Measurements from ENCODE around the gene SDHAF2. TPM values are rescaled to one million over a fixed set of nuclear protein-coding genes. Genes with fewer than 3 reads are reported as not detected.
A peak's percentile ranks its signal among the peaks of the same experiment; 100 is the strongest.

The SDHAF2 gene
- total and polyA plus RNA-seq, 11 donors = 25.7 to 124 (median 34.5) TPM

DNA sequence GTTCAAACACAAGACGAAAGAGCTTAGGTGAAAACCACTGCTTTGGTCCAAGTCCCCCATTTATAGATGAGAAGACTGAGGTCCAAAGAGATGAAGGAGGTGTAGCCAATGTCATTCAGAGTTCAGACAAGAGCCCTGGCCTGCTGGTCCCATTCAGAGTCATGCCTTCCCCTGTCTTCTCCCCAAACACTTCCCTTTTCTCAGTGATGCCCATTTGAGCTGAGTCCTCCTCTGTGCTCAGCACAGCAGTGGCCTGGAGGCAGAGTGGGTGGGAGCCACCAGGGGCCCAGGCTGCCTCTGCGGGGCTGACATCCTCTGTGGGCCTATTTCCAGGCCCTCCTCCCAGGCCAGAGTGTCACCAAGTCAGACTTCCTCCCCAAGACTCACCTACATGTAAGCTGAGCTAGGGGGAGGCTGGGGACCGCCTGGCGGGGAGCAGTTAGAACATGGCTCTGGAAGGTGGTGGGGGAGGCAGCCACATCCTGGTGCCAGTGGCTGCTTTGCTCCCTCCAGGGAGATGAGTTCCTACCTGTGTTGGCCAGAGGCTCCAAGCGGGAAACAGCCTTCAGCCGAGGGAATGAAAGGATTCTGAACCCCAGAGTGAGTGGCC, 56.2 kb downstream of the SDHAF2 start:
- intact Hi-C loops (cut with DNase I) = loop anchor here in 2 of 10 donors (10.0 kb wide), 2 partner anchors 89 to 249 kb away; no protein-coding TSS in a partner anchor
- Histone ChIP-seq H3K4me1 (peaks cover 0 to 38% (median 20%) of the 10 kb centered on the region in 12 donors), H3K27ac (no peak overlapping the region), H3K27me3 (no peaks in the 10 kb centered on the region), H3K4me3 (no peak overlapping the region), H3K9me3 (no peaks in the 10 kb centered on the region), H3K36me3 (no peaks in the 10 kb centered on the region)
- DNase-seq (no peak), ATAC-seq (no peak)
- 85 to 89% (median 86%) methylated on average over 6 of the region's 6 CpGs for WGBS, 4 donors
- TF ChIP-seq, protein P1, sequence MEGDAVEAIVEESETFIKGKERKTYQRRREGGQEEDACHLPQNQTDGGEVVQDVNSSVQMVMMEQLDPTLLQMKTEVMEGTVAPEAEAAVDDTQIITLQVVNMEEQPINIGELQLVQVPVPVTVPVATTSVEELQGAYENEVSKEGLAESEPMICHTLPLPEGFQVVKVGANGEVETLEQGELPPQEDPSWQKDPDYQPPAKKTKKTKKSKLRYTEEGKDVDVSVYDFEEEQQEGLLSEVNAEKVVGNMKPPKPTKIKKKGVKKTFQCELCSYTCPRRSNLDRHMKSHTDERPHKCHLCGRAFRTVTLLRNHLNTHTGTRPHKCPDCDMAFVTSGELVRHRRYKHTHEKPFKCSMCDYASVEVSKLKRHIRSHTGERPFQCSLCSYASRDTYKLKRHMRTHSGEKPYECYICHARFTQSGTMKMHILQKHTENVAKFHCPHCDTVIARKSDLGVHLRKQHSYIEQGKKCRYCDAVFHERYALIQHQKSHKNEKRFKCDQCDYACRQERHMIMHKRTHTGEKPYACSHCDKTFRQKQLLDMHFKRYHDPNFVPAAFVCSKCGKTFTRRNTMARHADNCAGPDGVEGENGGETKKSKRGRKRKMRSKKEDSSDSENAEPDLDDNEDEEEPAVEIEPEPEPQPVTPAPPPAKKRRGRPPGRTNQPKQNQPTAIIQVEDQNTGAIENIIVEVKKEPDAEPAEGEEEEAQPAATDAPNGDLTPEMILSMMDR (IDR thresholded peaks at IDR 0.05) = no peak
- TF ChIP-seq POLR2A (IDR thresholded peaks at IDR 0.05) = no peak

GRCh38 chr11:61486779-61487178, 56.9 kb downstream of the SDHAF2 start:
- H3K4me3 ChIP-seq = no peak overlapping the region
- intact Hi-C loops (cut with DNase I) = loop anchor here in 2 of 10 donors (10.0 kb wide), 2 partner anchors 88 to 248 kb away; no protein-coding TSS in a partner anchor
- no peaks in the 10 kb centered on the region for H3K27me3 ChIP-seq
- WGBS, 4 donors = 88 to 91% (median 90%) methylated on average over 5 of the region's 5 CpGs
- H3K4me1 ChIP-seq = peaks cover 0 to 31% (median 17%) of the 10 kb centered on the region in 12 donors
- ATAC-seq (no peak), DNase-seq (no peak)
- H3K36me3 ChIP-seq = no peaks in the 10 kb centered on the region
- TF ChIP-seq, protein P1 (IDR thresholded peaks at IDR 0.05) = no peak
- no peak for TF ChIP-seq POLR2A (IDR thresholded peaks at IDR 0.05)
- no peaks in the 10 kb centered on the region for H3K9me3 ChIP-seq
- H3K27ac ChIP-seq = no peak overlapping the region

GRCh38 chr11:61487342-61488025, 57.6 kb downstream of the SDHAF2 start:
- no peak for DNase-seq
- intact Hi-C loops (cut with DNase I) = loop anchor here in 2 of 10 donors (10.0 kb wide), 2 partner anchors 87 to 247 kb away; no protein-coding TSS in a partner anchor
- no peaks in the 10 kb centered on the region for H3K36me3 ChIP-seq

More at GRCh38 chr11:61487342-61488025, 57.6 kb downstream of the SDHAF2 start:
- H3K27me3 ChIP-seq = no peaks in the 10 kb centered on the region
- H3K9me3 ChIP-seq = no peaks in the 10 kb centered on the region
- ATAC-seq = no peak
- no peak overlapping the region for H3K4me3 ChIP-seq
- 85 to 96% (median 95%) methylated on average over 4 of the region's 4 CpGs for WGBS, 4 donors
- TF ChIP-seq, protein P1 (IDR thresholded peaks at IDR 0.05) = no peak
- no peak for TF ChIP-seq POLR2A (IDR thresholded peaks at IDR 0.05)
- peak overlapping the region in 2 of 12 donors; percentile 61 to 79 for H3K27ac ChIP-seq
- peaks cover 0 to 25% (median 17%) of the 10 kb centered on the region in 12 donors for H3K4me1 ChIP-seq

All from heart left ventricle (tissue), 16 donors.